ENCODE measurements around the gene BCS1L.

DNA sequence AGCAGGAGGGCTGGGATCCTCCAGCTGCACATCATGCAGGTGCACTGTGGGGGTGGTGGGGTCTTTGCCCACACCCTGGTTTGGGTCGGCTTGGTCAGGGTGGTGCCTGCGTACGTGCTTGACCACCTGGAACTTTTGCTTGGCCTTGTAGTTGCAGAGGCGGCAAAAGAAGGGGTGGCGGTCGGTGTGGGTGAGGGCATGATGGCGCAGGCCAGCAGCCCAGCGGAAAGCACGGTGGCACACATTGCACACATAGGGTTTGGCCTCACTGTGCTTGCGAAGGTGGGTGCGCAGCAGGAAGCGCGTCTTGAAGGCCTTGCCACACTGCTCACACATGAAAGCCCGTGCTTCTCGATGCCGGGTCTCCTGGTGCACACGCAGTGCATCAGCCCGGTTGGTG lies 21.1 kb upstream of the BCS1L start:
- TF ChIP-seq, protein P1, sequence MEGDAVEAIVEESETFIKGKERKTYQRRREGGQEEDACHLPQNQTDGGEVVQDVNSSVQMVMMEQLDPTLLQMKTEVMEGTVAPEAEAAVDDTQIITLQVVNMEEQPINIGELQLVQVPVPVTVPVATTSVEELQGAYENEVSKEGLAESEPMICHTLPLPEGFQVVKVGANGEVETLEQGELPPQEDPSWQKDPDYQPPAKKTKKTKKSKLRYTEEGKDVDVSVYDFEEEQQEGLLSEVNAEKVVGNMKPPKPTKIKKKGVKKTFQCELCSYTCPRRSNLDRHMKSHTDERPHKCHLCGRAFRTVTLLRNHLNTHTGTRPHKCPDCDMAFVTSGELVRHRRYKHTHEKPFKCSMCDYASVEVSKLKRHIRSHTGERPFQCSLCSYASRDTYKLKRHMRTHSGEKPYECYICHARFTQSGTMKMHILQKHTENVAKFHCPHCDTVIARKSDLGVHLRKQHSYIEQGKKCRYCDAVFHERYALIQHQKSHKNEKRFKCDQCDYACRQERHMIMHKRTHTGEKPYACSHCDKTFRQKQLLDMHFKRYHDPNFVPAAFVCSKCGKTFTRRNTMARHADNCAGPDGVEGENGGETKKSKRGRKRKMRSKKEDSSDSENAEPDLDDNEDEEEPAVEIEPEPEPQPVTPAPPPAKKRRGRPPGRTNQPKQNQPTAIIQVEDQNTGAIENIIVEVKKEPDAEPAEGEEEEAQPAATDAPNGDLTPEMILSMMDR (IDR thresholded peaks at IDR 0.05; ENCODE audit: low read depth, low read length) = no peak
- no peak for TF ChIP-seq EZH2phosphoT487 (IDR thresholded peaks at IDR 0.05; ENCODE audit: low read depth)

All from OCI-LY3 (cell line).